ENCODE data around the gene HOOK1. TPM values are rescaled to one million over a fixed set of nuclear protein-coding genes. Genes with fewer than 3 reads are reported as not detected.

The HOOK1 gene
- total RNA-seq, 1 donor from 2014 or later, result 12.1 TPM

DNA sequence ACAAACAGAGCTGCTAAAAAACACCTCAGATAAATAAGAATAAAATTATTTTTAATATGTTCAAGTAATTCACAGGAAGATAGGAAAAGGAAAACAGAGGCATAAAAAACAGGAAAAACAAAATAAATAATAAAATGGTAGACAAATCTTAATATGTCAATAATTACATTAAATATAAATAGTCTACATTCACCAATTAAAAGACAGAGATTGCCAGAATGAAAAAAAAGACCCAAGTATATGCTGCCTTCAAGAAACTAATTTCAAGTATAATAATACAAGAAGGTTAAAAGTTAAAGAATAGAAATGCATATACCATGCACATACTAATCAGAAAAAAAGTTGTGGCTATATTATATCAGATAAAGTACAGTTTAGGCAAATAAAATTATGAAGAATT is 109.9 kb downstream of the HOOK1 start:
- Histone ChIP-seq H2AFZ (replicated peaks) (no peak overlapping the region), H3K4me2 (no peak overlapping the region), H3K79me2 (ENCODE audit: low read depth) (no peaks in the 10 kb centered on the region), H3F3A (ENCODE audit: low read depth) (no peaks in the 10 kb centered on the region), H3K36me3 (no peaks in the 10 kb centered on the region), H3K4me3 (no peak overlapping the region), H3K4me1 (peaks cover 7% of the 10 kb centered on the region), H4K20me1 (ENCODE audit: low read depth) (no peaks in the 10 kb centered on the region), H3K9me3 (ENCODE audit: low read depth) (no peaks in the 10 kb centered on the region), H3K27ac (no peak overlapping the region), H3K27me3 (peaks cover 75% of the 10 kb centered on the region), H3K9ac (no peak overlapping the region)
- Mint-ChIP-seq H3K27ac (no peak overlapping the region), H3K4me1 (peaks cover 5% of the 10 kb centered on the region), H3K36me3 (no peaks in the 10 kb centered on the region), H3K9me3 (peaks cover 17% of the 10 kb centered on the region), H3K27me3 (ENCODE audit: insufficient read depth, low read depth) (peaks cover 5% of the 10 kb centered on the region), H3K4me3 (no peak overlapping the region)
- DNase-seq (ENCODE audit: low spot score), result no peak
- no peak for TF ChIP-seq EZH2phosphoT487 (IDR thresholded peaks at IDR 0.05)
- TF ChIP-seq, protein P1, sequence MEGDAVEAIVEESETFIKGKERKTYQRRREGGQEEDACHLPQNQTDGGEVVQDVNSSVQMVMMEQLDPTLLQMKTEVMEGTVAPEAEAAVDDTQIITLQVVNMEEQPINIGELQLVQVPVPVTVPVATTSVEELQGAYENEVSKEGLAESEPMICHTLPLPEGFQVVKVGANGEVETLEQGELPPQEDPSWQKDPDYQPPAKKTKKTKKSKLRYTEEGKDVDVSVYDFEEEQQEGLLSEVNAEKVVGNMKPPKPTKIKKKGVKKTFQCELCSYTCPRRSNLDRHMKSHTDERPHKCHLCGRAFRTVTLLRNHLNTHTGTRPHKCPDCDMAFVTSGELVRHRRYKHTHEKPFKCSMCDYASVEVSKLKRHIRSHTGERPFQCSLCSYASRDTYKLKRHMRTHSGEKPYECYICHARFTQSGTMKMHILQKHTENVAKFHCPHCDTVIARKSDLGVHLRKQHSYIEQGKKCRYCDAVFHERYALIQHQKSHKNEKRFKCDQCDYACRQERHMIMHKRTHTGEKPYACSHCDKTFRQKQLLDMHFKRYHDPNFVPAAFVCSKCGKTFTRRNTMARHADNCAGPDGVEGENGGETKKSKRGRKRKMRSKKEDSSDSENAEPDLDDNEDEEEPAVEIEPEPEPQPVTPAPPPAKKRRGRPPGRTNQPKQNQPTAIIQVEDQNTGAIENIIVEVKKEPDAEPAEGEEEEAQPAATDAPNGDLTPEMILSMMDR (IDR thresholded peaks at IDR 0.05), result no peak
- TF ChIP-seq EZH2 (IDR thresholded peaks at IDR 0.05), result no peak

Other genes with a start within 250 kb of the HOOK1 start
- gene CYP2J2, start 111.8 kb downstream of the HOOK1 start, total RNA-seq (ENCODE audit: low replicate concordance), result 0.07 and 0.19 TPM in 2 replicates